ENCODE data around the gene OR2C3. TPM values are rescaled to one million over a fixed set of nuclear protein-coding genes. Genes with fewer than 3 reads are reported as not detected.
"Not testable (repeated sequence)": the region's sequence is repeated elsewhere in the genome, so short reads cannot be mapped to it uniquely, and the experiment has no call there.

OR2C3 gene
- total and polyA plus RNA-seq, 4 donors, result under 0.01 to 0.03 TPM; not detected in 2

- no peak overlapping the region for H3K27ac ChIP-seq (ENCODE audit: low read depth in 1 of 2, low read length in 1 of 2)
- DNase-seq, result no peak
- H3K9ac ChIP-seq (ENCODE audit: insufficient read depth in 1 of 2, low read length in 2 of 2), result no peak overlapping the region
- no peaks in the 10 kb centered on the region for H3K4me1 ChIP-seq (ENCODE audit: control insufficient read depth in 5 of 5, insufficient read depth in 5 of 5, low read length in 5 of 5)
- 78 to 82% methylated on average over 2 of the region's 2 CpGs for WGBS, 2 donors
- H3K9me3 ChIP-seq (ENCODE audit: control insufficient read depth in 4 of 4, insufficient read depth in 3 of 4, low read length in 3 of 4), result peaks cover 0 to 17% (median 0%) of the 10 kb centered on the region in 4 donors
- H3K36me3 ChIP-seq (ENCODE audit: control insufficient read depth in 4 of 4, insufficient read depth in 4 of 4, low read length in 4 of 4), result no peaks in the 10 kb centered on the region
- no peak overlapping the region for H3K4me3 ChIP-seq
- peaks cover 0 to 3% (median 0%) of the 10 kb centered on the region in 3 donors for H3K27me3 ChIP-seq (ENCODE audit: control insufficient read depth in 3 of 3, insufficient read depth in 3 of 3, low read length in 2 of 3)
- ATAC-seq (ENCODE audit: insufficient read depth, low FRiP score), result no peak
- TF ChIP-seq CTCF (IDR thresholded peaks at IDR 0.05; ENCODE audit: control extremely low read depth, extremely low read depth), result no peak
Observed at GRCh38 chr1:247528812-247529474, 7.3 kb downstream of the OR2C3 start.

- ATAC-seq (ENCODE audit: insufficient read depth, low FRiP score); DNase-seq: not testable (repeated sequence)
Observed at GRCh38 chr1:247521886-247522285, 14.4 kb downstream of the OR2C3 start.

DNA sequence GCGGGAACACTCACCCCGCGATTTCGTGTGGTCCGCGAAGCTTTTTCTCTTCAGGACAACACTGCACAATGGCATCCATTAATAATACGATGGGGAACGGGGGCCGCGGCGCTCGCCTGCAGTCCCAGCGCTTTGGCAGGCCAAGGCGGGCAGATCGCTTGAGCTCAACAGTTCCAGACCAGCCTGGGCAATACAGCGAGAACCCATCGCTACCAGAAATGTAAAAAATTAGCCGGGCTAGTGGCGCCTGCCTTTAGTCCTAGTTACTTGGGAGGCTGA, 17.7 kb downstream of the OR2C3 start:
- peaks cover 0 to 9% (median 0%) of the 10 kb centered on the region in 5 donors for H3K4me1 ChIP-seq (ENCODE audit: control insufficient read depth in 5 of 5, insufficient read depth in 5 of 5, low read length in 5 of 5)
- no peaks in the 10 kb centered on the region for H3K36me3 ChIP-seq (ENCODE audit: control insufficient read depth in 4 of 4, insufficient read depth in 4 of 4, low read length in 4 of 4)
- no peaks in the 10 kb centered on the region for H3K27me3 ChIP-seq (ENCODE audit: control insufficient read depth in 3 of 3, insufficient read depth in 3 of 3, low read length in 2 of 3)
- 80 to 81% methylated on average over 19 of the region's 19 CpGs for WGBS, 2 donors
- no peak overlapping the region for H3K4me3 ChIP-seq
- no peak for ATAC-seq (ENCODE audit: insufficient read depth, low FRiP score)
- no peak for TF ChIP-seq CTCF (IDR thresholded peaks at IDR 0.05; ENCODE audit: control extremely low read depth, extremely low read depth)
- H3K9me3 ChIP-seq (ENCODE audit: control insufficient read depth in 4 of 4, insufficient read depth in 3 of 4, low read length in 3 of 4), result peaks cover 0 to 16% (median 3%) of the 10 kb centered on the region in 4 donors
- H3K27ac ChIP-seq (ENCODE audit: low read depth in 1 of 2, low read length in 1 of 2), result no peak overlapping the region
- no peak overlapping the region for H3K9ac ChIP-seq (ENCODE audit: insufficient read depth in 1 of 2, low read length in 2 of 2)
- DNase-seq, result no peak

More at GRCh38 chr1:247521886-247522285, 14.4 kb downstream of the OR2C3 start:
- WGBS, 2 donors, result 90 to 95% methylated on average over 21 to 25 of the region's 30 CpGs
- H3K9me3 ChIP-seq (ENCODE audit: control insufficient read depth in 4 of 4, insufficient read depth in 3 of 4, low read length in 3 of 4), result peaks cover 0 to 14% (median 0%) of the 10 kb centered on the region in 4 donors
- H3K4me1 ChIP-seq (ENCODE audit: control insufficient read depth in 5 of 5, insufficient read depth in 5 of 5, low read length in 5 of 5); H3K27ac ChIP-seq (ENCODE audit: low read depth in 1 of 2, low read length in 1 of 2); H3K36me3 ChIP-seq (ENCODE audit: control insufficient read depth in 4 of 4, insufficient read depth in 4 of 4, low read length in 4 of 4); H3K27me3 ChIP-seq (ENCODE audit: control insufficient read depth in 3 of 3, insufficient read depth in 3 of 3, low read length in 2 of 3); H3K4me3 ChIP-seq; H3K9ac ChIP-seq (ENCODE audit: insufficient read depth in 1 of 2, low read length in 2 of 2): not testable (repeated sequence)

DNA sequence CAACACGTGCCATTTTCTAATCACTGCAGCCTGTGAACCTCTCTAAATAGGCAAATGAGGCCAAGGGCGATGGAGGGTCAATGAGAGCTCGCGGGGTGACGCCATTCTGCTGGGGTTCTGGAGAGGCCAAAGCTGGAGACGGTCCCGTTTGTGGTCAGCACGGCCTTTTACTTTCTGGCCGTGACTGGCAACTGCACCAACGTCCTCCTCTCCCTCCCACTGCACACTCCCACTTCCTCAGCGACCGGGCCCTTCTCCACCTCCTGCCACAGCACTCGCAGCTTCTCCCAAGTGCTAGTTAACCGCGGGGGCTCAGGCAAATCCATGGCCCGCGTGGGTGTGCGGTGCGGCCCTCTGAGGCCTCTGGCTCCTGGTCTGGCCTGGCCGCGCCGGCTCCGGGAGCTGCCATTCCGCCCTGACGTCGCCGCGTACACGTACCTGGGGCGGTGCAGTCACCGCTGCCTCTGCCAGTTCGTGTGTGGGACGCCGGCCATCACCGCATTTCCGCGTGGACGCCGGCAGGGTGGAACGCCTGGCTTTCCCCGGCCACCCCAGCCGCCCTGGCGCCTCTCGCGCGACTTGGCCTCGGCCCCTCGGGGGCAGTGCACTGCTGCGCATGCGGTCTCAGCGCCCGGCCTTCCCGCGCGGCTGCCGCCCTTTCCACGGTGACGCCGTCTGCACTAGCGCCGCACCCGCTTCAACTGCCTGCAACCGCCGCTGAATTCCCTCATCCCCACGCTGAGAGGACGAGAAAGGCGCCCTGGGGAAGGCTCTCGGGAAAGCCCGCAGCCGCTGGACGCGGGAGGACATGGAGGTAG, 18.2 kb downstream of the OR2C3 start:
- H3K9ac ChIP-seq (ENCODE audit: insufficient read depth in 1 of 2, low read length in 2 of 2), result no peak overlapping the region
- ATAC-seq (ENCODE audit: insufficient read depth, low FRiP score) (no peak), DNase-seq (no peak)

More for the DNA sequence above, 18.2 kb downstream of the OR2C3 start:
- TF ChIP-seq CTCF (IDR thresholded peaks at IDR 0.05; ENCODE audit: control extremely low read depth, extremely low read depth), result no peak
- 49 to 66% methylated on average over 72 of the region's 72 CpGs for WGBS, 2 donors
- Histone ChIP-seq H3K9me3 (ENCODE audit: control insufficient read depth in 4 of 4, insufficient read depth in 3 of 4, low read length in 3 of 4) (peaks cover 0 to 20% (median 5%) of the 10 kb centered on the region in 4 donors), H3K27ac (ENCODE audit: low read depth in 1 of 2, low read length in 1 of 2) (no peak overlapping the region), H3K4me1 (ENCODE audit: control insufficient read depth in 5 of 5, insufficient read depth in 5 of 5, low read length in 5 of 5) (peaks cover 0 to 9% (median 0%) of the 10 kb centered on the region in 5 donors), H3K4me3 (peak overlapping the region; percentile 1), H3K27me3 (ENCODE audit: control insufficient read depth in 3 of 3, insufficient read depth in 3 of 3, low read length in 2 of 3) (no peaks in the 10 kb centered on the region), H3K36me3 (ENCODE audit: control insufficient read depth in 4 of 4, insufficient read depth in 4 of 4, low read length in 4 of 4) (no peaks in the 10 kb centered on the region)

Measured in lung (tissue), 12 donors.